ENCODE results near the gene TNS3.

- no peak for TF ChIP-seq FOXM1 (IDR thresholded peaks at IDR 0.05; ENCODE audit: low read depth)
- no peak for TF ChIP-seq ELF1 (IDR thresholded peaks at IDR 0.05)
- no peak for TF ChIP-seq TCF12 (IDR thresholded peaks at IDR 0.05)
- no peak for TF ChIP-seq EP300 (IDR thresholded peaks at IDR 0.05; ENCODE audit: borderline replicate concordance in 1 of 2, low read depth in 1 of 2, low read length in 1 of 2)
These were observed 323.1 kb downstream of the TNS3 start for GRCh38 chr7:47258798-47259197.

All from SK-N-SH (cell line).